NCI-H1436 treated with DMSO at 0.1 percent for 48 hours (cell line): Measurements from ENCODE around the gene FGF18.

Source experiments
- DNase-seq: peaks from one replicate; lab custom pipeline; 2025; lab: John Stamatoyannopoulos, UW

Gene FGF18

GRCh38 chr5:171470420-171470819, 51.0 kb downstream of the FGF18 start:
- no peak for DNase-seq

- no peak for DNase-seq
These were observed 54.9 kb downstream of the FGF18 start for GRCh38 chr5:171474230-171474813.

GRCh38 chr5:171475596-171475995, 56.1 kb downstream of the FGF18 start:
- no peak for DNase-seq

- DNase-seq = no peak
These were observed 57.3 kb downstream of the FGF18 start for GRCh38 chr5:171476701-171477100.

GRCh38 chr5:171477101-171477500, 57.7 kb downstream of the FGF18 start:
- DNase-seq = no peak

- DNase-seq = no peak
These were observed 58.2 kb downstream of the FGF18 start for GRCh38 chr5:171477666-171478065.

- no peak for DNase-seq
These were observed 59.7 kb downstream of the FGF18 start for GRCh38 chr5:171478946-171479775.

- no peak for DNase-seq
These were observed 60.3 kb downstream of the FGF18 start for GRCh38 chr5:171479776-171480125.

GRCh38 chr5:171480239-171480638, 60.8 kb downstream of the FGF18 start:
- no peak for DNase-seq

GRCh38 chr5:171481571-171482433, 62.4 kb downstream of the FGF18 start:
- no peak for DNase-seq

GRCh38 chr5:171482434-171482730, 62.9 kb downstream of the FGF18 start:
- DNase-seq = no peak

GRCh38 chr5:171483551-171484135, 64.2 kb downstream of the FGF18 start:
- no peak for DNase-seq

GRCh38 chr5:171484460-171484899, 65.0 kb downstream of the FGF18 start:
- DNase-seq = no peak

GRCh38 chr5:171485668-171486067, 66.2 kb downstream of the FGF18 start:
- DNase-seq = no peak

GRCh38 chr5:171486613-171487012, 67.2 kb downstream of the FGF18 start:
- DNase-seq = no peak

- DNase-seq = no peak
These were observed 69.4 kb downstream of the FGF18 start for GRCh38 chr5:171488876-171489275.

GRCh38 chr5:171492781-171493180, 73.3 kb downstream of the FGF18 start:
- DNase-seq = no peak

GRCh38 chr5:171493646-171494393, 74.4 kb downstream of the FGF18 start:
- no peak for DNase-seq

- DNase-seq = no peak
These were observed 75.1 kb downstream of the FGF18 start for GRCh38 chr5:171494452-171495121.

- no peak for DNase-seq
These were observed 75.8 kb downstream of the FGF18 start for GRCh38 chr5:171495122-171495700.

GRCh38 chr5:171496456-171496855, 77.0 kb downstream of the FGF18 start:
- no peak for DNase-seq
